NOMO-1 treated with dmso at 0.1 percent for 144 hours (cell line): ENCODE measurements around the gene SLC36A4.
"Not testable (repeated sequence)": the region's sequence is repeated elsewhere in the genome, so short reads cannot be mapped to it uniquely, and the experiment has no call there.

Source experiments
- DNase-seq: peaks from one replicate; lab custom pipeline; 2025; ENCODE audit not compliant: unreplicated experiment; lab: John Stamatoyannopoulos, UW

SLC36A4 gene

DNA sequence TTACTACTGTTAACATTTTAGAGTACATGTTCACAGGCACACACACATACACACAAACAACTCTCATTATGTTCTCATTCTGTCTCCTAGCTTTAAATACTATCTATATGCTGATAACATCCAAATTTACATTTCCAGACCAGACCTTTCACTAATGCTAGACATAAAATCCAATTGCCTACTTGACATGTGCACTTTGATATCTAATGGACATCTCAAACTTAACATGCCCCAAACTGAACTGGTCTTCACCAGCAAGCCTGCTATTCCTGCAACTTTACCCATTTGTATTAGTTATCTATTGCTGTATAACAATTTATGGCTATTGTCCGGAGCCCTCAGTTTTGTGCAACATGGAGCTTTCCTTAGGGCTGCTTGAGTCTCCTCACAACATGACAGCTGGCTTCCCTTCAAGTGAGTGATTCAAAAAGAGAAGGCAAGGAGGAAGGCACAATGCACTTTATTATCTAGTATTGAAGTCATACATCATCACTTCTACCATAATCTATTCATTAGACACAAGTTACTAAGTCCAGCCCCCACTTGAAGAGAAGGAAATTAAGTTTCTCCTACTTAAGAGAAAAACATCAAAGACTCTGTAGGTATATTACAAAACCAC is 3.0 kb downstream of the SLC36A4 start:
- no peak for DNase-seq

DNA sequence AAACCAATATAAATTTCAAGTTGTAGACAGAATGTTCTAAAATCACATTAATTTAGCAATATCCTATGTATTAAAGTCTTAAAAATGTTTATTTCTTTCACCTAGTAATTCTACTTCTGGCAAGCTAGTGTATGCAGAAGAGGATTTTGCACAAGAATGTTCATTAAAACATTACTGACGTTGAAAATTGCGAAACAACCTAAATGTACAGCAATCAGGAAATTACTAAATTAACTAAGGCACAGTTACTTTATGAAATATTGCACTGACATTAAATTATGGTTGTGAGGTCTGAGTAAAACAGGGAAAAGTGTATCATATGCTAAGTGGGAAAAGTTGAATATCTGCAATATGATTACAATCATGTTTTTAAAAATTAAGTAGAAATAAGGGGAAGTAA is 4.1 kb downstream of the SLC36A4 start:
- no peak for DNase-seq

DNA sequence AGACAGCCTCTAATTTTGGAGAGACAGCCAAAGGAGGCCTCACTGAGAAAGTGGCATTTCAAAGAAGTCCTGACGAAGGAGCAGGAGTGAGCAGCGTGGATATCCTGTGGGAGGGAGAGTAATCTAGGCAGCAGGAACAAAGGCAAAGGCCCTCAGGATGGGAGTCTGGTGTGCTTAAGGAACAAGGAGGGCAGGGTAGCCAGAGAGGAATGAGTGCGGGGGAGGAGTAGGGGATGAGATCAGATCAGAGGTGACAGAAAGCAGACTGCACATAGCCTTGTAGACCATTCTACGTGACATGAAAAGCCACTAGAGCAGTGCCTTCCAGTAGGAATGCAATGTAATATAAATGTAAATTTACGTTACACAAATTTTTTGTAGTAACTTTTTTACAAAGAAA is 5.6 kb downstream of the SLC36A4 start:
- no peak for DNase-seq

DNA sequence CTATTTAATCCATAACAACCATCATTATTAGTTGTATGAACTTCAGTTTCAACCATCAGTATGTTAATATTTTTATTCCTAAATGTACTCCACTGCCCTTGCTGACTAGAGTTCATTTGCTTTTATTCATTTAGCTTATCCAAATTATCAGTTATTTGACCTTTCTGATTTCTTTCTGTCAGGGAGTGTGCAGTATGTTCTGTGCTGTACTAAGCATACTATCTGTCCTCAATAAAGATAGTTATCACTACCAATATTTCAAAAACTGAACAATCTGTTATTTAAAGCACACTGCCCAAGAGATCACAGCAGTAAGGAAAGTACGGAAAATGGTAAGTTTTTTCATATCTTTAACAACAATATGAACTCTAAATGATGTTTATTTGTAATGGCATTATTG is 8.3 kb downstream of the SLC36A4 start:
- DNase-seq: no peak

DNA sequence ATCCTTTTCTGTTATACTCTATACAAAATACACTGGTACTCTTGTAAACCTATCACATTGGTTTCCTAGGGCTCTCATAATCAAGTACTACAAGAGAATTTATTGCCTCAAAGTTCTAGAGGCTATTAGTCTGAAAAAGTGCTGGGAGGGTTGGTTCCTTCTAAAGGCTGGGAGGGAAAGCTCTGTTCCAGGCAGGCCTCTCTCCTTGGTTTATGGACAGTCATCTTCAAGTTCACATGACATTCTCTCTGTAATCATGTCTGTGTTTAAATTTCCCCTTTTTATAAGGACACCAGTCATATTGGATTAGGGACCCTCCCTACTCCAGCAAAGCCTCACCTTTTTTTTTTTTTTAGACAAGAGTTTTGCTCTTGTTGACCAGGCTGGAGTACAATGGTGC is 9.1 kb downstream of the SLC36A4 start:
- no peak for DNase-seq

DNA sequence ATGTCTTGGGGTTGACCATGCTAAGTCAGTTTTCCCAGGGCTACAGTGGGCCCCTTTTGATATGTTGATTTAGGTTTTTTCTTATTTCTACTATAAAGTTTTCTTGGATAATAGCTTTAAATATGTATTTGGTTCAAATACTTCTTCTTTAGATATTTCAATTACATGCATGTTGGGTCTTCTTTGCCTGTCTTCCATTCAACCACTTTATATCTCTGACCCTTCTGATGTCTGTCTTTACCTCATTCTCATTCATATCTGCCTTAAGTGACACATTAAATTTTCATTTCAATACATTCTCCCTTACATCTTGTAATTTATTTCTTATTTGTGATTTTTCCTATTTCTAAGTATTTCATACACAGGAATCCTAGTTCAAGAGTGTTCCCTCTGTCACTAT is 10.5 kb downstream of the SLC36A4 start:
- no peak for DNase-seq

DNA sequence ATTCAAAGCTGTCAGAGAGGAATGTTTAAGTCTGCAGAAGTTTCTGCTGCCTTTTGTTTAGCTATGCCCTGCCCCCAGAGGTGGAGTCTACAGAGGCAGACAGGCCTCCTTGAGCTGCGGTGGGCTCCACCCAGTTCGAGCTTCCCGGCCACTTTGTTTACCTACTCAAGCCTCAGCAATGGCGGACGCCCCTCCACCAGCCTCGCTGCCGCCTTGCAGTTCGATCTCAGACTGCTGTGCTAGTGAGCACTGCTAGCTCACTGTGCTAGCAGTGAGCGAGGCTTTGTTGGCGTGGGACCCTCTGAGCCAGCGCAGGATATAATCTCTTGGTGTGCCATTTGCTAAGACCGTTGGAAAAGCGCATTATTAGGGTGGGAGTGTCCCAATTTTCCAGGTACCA is 19.9 kb downstream of the SLC36A4 start:
- DNase-seq: not testable (repeated sequence)

DNA sequence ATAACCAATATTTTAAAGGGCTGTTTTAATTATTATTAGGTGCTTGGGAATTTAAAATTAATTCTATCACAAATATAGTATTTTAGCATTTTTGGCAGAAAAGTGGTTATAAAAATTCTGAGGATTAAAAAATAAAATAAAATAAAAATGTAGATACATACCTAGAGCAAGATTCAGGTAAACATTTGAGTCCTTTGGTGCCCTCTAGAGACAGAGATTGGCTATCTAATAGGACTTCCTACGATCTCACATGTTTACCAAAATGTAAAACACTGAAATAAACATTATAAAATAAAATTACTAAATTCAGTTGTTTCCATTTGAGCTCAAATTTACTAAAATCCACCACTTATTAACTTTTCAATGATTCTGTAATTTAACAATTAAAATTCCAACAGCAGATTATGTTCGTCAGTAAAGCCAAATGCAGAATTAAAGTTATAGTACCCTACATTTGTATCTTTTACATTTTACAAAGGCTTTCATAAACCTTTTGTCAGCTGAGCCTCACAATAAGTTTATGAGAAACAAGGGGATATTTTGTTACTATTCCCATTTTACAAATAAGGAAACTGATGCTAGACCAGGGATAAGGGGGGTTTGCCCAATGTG is 27.7 kb downstream of the SLC36A4 start:
- DNase-seq: no peak

DNA sequence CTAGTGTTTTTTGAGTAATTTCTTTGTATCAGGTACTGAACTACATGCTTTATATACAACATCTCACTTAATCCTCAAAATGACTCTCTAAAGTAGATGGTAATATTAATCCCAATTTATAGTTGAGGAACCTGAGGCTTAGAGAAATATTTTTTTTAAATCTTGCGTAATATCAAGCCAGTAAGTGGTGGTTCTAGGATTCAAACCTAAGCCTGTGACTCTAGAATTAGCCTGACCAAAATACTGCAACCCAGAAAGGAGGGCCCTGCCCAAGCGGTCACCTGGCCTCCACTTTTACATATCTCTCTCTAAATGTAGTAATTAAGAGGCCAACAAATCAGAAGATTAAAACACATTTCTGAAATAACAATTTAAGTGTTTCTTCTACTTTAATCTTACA is 28.6 kb downstream of the SLC36A4 start:
- DNase-seq: no peak

DNA sequence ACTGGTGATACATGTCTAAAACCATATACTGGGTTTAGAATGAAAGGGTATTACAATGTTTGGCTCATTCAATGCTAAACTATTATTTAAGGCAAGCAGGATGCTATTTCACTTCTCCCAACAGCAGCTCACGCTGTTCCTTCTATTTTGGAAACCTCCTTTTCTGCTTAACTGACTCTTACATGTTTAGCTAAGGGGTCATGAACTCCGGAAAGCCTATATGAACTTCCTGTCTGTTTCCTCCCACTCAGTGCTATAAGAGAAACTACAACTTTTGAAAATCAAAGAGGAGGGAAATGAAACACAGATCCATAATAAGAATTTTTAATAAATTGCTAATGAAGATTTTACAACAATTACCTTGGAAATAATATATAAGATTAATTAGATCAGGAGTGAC is 30.9 kb downstream of the SLC36A4 start:
- DNase-seq: no peak

DNA sequence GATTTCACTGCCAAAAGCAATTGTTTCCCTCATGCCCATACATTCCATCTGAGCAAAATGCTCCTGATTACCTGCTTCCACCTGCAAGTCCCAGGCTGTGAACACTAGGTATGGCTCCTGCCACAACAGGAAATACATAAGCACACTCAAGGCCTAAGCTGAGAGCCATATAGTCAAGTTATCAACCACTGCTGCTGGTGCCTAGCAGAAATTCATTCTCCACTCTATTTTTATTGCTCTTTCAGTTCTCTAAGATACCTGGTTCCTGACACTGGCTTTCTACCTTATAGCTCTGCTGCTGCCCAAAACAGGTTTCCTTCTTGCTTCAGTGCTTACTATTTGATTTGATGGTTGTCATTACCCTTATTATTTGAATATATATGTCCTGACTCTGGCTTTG is 31.6 kb downstream of the SLC36A4 start:
- no peak for DNase-seq

DNA sequence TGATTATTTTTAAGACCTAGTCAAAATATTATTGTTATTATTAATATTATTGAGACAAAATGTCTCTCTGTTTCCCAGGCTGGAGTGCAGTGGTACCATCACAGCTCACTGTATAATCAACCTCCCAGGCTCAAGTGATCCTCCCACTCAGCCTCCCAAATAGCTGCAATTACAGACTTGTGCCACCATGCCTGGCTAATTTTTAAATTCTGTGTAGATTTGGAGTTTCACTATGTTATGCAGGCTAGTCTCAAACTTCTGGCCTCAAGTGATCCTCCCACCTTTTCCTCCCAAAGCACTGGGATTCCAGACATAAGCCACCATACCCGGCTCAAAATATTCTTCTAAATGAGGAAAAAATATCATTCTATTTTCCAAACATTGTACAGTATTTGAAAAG is 37.0 kb downstream of the SLC36A4 start:
- DNase-seq: no peak

DNA sequence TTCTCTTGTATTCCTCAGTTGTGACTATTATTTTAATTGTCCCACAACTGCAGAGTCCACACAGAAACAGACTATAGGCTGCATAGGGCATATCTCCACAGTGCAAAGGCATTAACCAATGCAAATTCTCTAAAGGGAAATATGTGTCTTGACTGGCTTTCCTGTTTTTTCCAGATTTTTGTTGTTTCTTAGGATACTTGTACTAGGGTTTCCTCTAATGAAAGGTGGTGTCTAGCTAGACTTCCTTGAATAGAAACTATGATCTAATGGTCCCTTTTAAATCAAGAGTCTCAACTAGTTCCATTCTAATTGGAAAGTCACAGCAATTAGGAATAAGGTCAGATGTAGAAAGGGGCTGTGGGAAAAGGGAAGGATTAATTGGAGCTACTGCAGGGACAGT is 37.6 kb downstream of the SLC36A4 start:
- DNase-seq: no peak

DNA sequence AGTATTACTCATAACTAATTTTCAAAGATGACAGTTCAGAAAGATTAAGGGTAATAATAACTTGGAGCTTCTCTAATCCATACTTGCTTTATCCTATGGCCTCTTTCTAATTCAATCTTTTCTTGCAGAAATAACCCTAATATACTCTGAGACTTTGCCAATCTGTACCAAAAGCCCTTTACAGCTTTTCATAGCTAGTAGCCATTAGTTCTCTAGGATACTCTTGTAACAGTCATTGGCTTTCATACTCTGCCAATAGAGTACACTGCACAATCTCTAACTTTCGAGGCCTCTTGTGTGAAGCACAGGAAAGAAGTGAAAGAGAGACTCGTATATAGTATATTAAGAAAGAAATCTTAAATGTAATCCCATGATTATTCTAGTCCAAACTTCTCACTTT is 38.1 kb downstream of the SLC36A4 start:
- no peak for DNase-seq

DNA sequence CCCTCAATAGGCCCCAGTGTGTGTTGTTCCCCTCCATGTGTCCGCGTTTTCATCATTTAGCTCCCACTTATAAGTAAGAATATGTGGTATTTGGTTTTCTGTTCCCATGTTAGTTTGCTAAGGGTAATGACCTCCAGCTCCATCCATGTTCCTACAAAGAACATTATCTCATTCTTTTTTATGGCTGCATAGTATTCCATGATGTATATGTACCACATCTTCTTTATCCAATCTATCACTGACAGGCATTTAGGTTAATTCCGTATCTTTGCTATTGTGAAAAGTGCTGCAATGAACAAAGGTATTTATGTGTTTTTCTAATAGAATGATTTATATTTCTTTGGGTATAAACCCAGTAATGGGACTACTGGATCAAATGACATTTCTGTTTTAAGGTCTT is 42.1 kb downstream of the SLC36A4 start:
- DNase-seq: no peak

DNA sequence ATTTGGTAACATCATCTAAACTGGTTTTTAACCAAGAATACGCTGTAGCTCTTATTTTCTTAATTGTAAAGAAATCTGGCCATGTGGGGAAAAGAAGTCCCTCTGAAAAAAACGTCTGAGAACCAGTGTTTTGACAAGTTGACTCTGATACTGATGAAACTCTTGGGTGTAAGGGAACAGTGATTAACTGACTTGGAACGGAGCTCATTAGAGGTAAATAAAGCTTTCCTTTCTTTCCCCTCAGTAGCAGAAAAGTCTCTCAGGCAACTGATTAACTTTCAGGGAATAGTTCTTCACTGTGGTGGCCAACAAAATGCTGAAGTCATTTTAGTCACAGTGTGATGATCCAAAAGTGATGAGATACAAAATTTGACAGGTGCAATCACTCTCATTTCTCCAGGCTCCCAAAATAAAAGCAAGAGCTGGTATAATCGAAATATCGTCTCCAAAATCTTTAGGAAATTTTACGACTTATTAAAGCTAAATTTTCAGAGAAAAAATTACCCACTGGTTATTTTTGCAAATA is 52.3 kb downstream of the SLC36A4 start:
- DNase-seq: no peak

DNA sequence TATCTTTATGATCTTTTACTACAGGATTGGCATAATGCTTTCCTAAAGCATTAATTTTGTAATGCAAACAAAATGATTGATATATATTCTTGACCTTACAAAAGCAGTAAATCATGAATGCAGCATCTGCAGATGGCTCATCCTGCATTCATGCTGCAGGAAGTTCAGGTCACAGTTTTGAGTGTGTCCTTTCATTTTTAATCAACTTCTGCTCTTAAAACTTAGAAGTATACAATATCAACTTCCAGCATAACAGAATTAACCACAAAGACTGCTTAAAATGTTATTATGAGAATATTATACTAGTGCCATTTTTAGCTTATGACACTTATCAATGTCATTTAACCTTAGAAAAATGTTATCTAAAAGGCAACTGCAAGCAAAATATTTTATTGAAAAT is 54.0 kb downstream of the SLC36A4 start:
- DNase-seq: no peak

DNA sequence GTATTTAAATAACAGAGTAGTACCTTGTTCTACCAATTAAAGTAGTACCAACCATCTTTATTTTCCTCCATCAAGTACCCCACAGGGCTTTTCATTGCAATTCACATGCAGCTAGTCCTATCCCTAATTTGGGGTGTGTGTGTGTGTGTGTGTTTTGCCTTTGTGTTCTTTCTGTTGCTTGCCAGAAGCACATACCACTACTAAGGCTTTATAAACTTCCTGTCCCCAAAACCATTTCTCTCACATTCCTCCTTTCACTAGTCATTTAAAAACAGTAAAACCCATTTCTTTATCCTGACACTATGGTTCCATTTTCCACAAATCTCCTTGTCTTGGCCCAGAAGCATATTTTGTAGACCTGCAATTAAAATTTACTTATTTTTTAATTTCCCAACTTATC is 54.6 kb downstream of the SLC36A4 start:
- DNase-seq: no peak

DNA sequence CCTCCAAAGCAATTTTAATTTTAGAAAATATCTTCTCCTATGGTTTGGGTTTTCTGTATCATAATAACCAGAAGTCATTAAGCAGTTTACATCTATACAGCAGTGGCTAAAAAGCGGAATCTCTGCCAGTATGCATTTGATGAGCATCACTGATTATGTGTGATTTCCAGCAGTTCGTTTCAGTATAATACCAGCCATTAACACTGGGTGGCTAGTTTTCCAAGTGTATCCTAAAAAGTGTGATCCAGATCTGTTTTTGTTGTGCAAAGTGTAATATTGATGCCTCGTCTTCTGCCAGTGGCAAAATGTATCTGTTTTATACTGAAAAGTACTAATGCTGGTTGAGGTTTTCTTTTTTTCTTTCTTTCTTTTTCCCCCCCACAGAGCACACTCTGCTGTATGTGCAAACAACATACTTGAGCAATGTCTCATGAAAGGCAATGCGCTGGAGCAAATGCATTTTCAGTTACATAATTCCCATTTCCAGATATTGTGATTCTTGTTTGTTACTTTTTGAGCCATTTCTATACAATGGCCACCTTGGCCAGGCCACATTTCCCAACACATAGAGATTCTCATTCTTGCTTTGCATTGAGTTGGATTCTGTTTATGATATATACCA is 64.2 kb downstream of the SLC36A4 start:
- DNase-seq: no peak

DNA sequence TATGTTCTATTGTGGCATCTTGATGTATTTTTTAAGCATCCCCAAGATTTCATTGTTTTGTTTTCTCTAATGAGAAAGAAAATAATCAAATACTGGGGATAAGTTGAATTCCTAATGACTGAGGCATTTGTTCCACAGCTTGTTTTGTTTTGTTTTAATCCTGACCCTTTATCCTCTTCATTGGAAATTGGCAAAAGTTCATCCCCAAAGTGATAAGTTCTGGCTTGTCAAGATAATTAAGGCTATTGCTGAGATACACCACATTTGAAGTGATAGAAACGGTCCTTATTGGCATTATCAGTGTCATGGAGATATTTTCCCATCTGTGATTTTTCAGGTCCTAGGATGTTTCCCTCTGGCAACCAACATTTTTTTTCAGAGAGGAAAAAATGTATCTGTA is 65.0 kb downstream of the SLC36A4 start:
- DNase-seq: no peak

DNA sequence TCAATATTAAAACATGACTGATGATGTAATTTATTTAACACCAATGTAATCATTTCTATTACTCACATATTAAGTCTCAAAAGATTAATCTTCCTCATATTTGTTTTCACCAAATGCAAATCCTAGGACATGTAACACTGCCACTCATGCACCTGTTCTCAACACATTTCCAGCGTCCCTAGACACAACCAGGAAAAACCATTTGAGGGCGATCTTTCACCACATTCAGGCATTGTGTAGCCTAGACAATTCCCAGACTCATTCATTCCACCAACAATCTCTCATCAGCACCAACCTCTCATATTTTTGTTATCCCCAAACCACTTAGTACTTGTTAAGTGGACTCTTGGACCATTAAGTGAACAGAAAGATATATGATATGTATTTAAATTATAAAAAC is 66.1 kb downstream of the SLC36A4 start:
- DNase-seq: peak; percentile 2

DNA sequence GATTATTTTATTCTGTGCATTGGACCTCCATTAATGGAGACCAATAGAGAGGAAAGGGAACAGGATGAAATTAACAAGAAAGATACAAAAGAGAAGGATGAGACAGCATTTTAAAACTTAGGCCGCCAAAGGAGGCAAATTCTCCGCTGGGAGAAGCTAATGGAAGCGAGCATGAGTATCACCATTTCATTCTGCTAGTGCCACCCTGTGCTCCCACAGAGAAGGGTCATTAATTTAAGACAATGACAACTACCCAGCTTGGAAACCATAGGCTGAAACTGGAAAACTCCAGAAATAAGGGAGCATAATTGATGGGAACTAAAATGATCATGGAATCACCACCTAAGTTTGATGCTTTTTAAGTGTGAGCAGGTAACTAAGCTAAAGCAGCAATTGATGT is 69.2 kb downstream of the SLC36A4 start:
- DNase-seq: no peak
